NCI-H187 treated with DMSO at 0.1 percent for 48 hours (cell line): ENCODE data around the gene SLC10A3.

Experiments
- DNase-seq: peaks from one replicate; lab custom pipeline; 2025; lab: John Stamatoyannopoulos, UW

SLC10A3 gene

GRCh38 chrX:154482786-154483185 is 7.6 kb downstream of the SLC10A3 start:
- no peak for DNase-seq

- no peak for DNase-seq
Observed at GRCh38 chrX:154481911-154482601, 8.4 kb downstream of the SLC10A3 start.

- DNase-seq = no peak
Observed at GRCh38 chrX:154481195-154481594, 9.2 kb downstream of the SLC10A3 start.

- DNase-seq = peak; percentile 71
Observed at GRCh38 chrX:154478728-154479622, 11.5 kb downstream of the SLC10A3 start, which contains the start of gene LAGE3. TSS of gene LAGE3 (minus strand) at chrX:154479281. CDS start at chrX:154478915, 366 bp downstream.

- no peak for DNase-seq
Observed at GRCh38 chrX:154477891-154478477, 12.4 kb downstream of the SLC10A3 start.

GRCh38 chrX:154476821-154477220 is 13.6 kb downstream of the SLC10A3 start:
- no peak for DNase-seq

GRCh38 chrX:154473683-154474082 is 16.7 kb downstream of the SLC10A3 start:
- DNase-seq = no peak

GRCh38 chrX:154472685-154473632 is 17.5 kb downstream of the SLC10A3 start:
- no peak for DNase-seq

GRCh38 chrX:154471839-154472684 is 18.4 kb downstream of the SLC10A3 start:
- DNase-seq = no peak

- no peak for DNase-seq
Observed at GRCh38 chrX:154470914-154471568, 19.4 kb downstream of the SLC10A3 start.

GRCh38 chrX:154470434-154470833 is 20.0 kb downstream of the SLC10A3 start:
- DNase-seq = no peak

- no peak for DNase-seq
Observed at GRCh38 chrX:154469880-154470279, 20.5 kb downstream of the SLC10A3 start.

GRCh38 chrX:154469114-154469513 is 21.3 kb downstream of the SLC10A3 start:
- DNase-seq = no peak

GRCh38 chrX:154468217-154468616 is 22.2 kb downstream of the SLC10A3 start:
- no peak for DNase-seq

- DNase-seq = no peak
Observed at GRCh38 chrX:154467556-154467955, 22.9 kb downstream of the SLC10A3 start.

- no peak for DNase-seq
Observed at GRCh38 chrX:154466907-154467306, 23.5 kb downstream of the SLC10A3 start.

- no peak for DNase-seq
Observed at GRCh38 chrX:154466036-154466435, 24.4 kb downstream of the SLC10A3 start.

GRCh38 chrX:154465601-154466000 is 24.8 kb downstream of the SLC10A3 start:
- DNase-seq = no peak

- DNase-seq = no peak
Observed at GRCh38 chrX:154464806-154465365, 25.5 kb downstream of the SLC10A3 start.
